ENCODE measurements around the gene ADAM12. TPM values are rescaled to one million over a fixed set of nuclear protein-coding genes. Genes with fewer than 3 reads are reported as not detected.

The ADAM12 gene
- total RNA-seq, 2 donors from 2014 or later, result 0.27 to 2.2 TPM

- no peaks in the 10 kb centered on the region for H3K36me3 ChIP-seq
- DNase-seq (ENCODE audit: low spot score), result no peak
These were observed 252.2 kb downstream of the ADAM12 start for GRCh38 chr10:126135941-126136595.

GRCh38 chr10:126135177-126135576 lies 253.1 kb downstream of the ADAM12 start:
- H3K9me3 ChIP-seq, result no peaks in the 10 kb centered on the region
- no peak for ATAC-seq (ENCODE audit: insufficient number of reproducible peaks, low FRiP score, low read depth)
- no peaks in the 10 kb centered on the region for H3K27me3 ChIP-seq (replicated peaks; ENCODE audit: insufficient read depth)
- DNase-seq (ENCODE audit: low spot score), result no peak
- TF ChIP-seq CTCF (IDR thresholded peaks at IDR 0.05), result no peak
- no peak overlapping the region for H3K4me3 ChIP-seq
- H3K36me3 ChIP-seq, result no peaks in the 10 kb centered on the region
- no peak overlapping the region for H3K27ac ChIP-seq
- no peaks in the 10 kb centered on the region for H3K4me1 ChIP-seq (ENCODE audit: control insufficient read depth in 1 of 2, low read depth in 2 of 2)

More at GRCh38 chr10:126135941-126136595, 252.2 kb downstream of the ADAM12 start:
- no peaks in the 10 kb centered on the region for H3K9me3 ChIP-seq
- TF ChIP-seq CTCF (IDR thresholded peaks at IDR 0.05), result no peak
- H3K27ac ChIP-seq, result no peak overlapping the region
- no peak overlapping the region for H3K4me3 ChIP-seq
- no peaks in the 10 kb centered on the region for H3K4me1 ChIP-seq (ENCODE audit: control insufficient read depth in 1 of 2, low read depth in 2 of 2)
- no peaks in the 10 kb centered on the region for H3K27me3 ChIP-seq (replicated peaks; ENCODE audit: insufficient read depth)
- ATAC-seq (ENCODE audit: insufficient number of reproducible peaks, low FRiP score, low read depth), result no peak

- no peak overlapping the region for H3K4me3 ChIP-seq
- H3K36me3 ChIP-seq, result no peaks in the 10 kb centered on the region
- no peak for TF ChIP-seq CTCF (IDR thresholded peaks at IDR 0.05)
- ATAC-seq (ENCODE audit: insufficient number of reproducible peaks, low FRiP score, low read depth) (no peak), DNase-seq (ENCODE audit: low spot score) (no peak)
- no peak overlapping the region for H3K27ac ChIP-seq
- no peaks in the 10 kb centered on the region for H3K27me3 ChIP-seq (replicated peaks; ENCODE audit: insufficient read depth)
- no peaks in the 10 kb centered on the region for H3K9me3 ChIP-seq
- H3K4me1 ChIP-seq (ENCODE audit: control insufficient read depth in 1 of 2, low read depth in 2 of 2), result no peaks in the 10 kb centered on the region
These were observed 254.2 kb downstream of the ADAM12 start for GRCh38 chr10:126133906-126134656.

GRCh38 chr10:126133082-126133620 lies 255.1 kb downstream of the ADAM12 start:
- no peak for TF ChIP-seq CTCF (IDR thresholded peaks at IDR 0.05)

GRCh38 chr10:126131341-126131740 lies 256.9 kb downstream of the ADAM12 start:
- Histone ChIP-seq H3K4me3 (no peak overlapping the region), H3K4me1 (ENCODE audit: control insufficient read depth in 1 of 2, low read depth in 2 of 2) (no peaks in the 10 kb centered on the region), H3K9me3 (no peaks in the 10 kb centered on the region), H3K27ac (no peak overlapping the region), H3K36me3 (no peaks in the 10 kb centered on the region), H3K27me3 (replicated peaks; ENCODE audit: insufficient read depth) (no peaks in the 10 kb centered on the region)
- no peak for TF ChIP-seq CTCF (IDR thresholded peaks at IDR 0.05)
- DNase-seq (ENCODE audit: low spot score) (no peak), ATAC-seq (ENCODE audit: insufficient number of reproducible peaks, low FRiP score, low read depth) (no peak)

More at GRCh38 chr10:126133082-126133620, 255.1 kb downstream of the ADAM12 start:
- no peak for ATAC-seq (ENCODE audit: insufficient number of reproducible peaks, low FRiP score, low read depth)
- Histone ChIP-seq H3K27ac (no peak overlapping the region), H3K4me3 (no peak overlapping the region), H3K27me3 (replicated peaks; ENCODE audit: insufficient read depth) (no peaks in the 10 kb centered on the region), H3K36me3 (no peaks in the 10 kb centered on the region), H3K4me1 (ENCODE audit: control insufficient read depth in 1 of 2, low read depth in 2 of 2) (no peaks in the 10 kb centered on the region), H3K9me3 (no peaks in the 10 kb centered on the region)
- no peak for DNase-seq (ENCODE audit: low spot score)
